ENCODE data around the gene STRBP. TPM values are rescaled to one million over a fixed set of nuclear protein-coding genes. Genes with fewer than 3 reads are reported as not detected.

The STRBP gene
- total RNA-seq, 1 experiment from 2014 or later = 40.5 TPM

GRCh38 chr9:123174887-123175518 is 93.4 kb downstream of the STRBP start:
- H3K9me3 ChIP-seq (replicated peaks) = no peaks in the 10 kb centered on the region
- no peak overlapping the region for H3K4me3 ChIP-seq
- no peak for DNase-seq

GRCh38 chr9:123174079-123174478 is 94.3 kb downstream of the STRBP start:
- H3K36me3 ChIP-seq = no peaks in the 10 kb centered on the region
- H3K4me3 ChIP-seq = no peak overlapping the region
- no peaks in the 10 kb centered on the region for H3K4me1 ChIP-seq
- H3K27ac ChIP-seq = no peak overlapping the region
- H3K9me3 ChIP-seq (replicated peaks) = no peaks in the 10 kb centered on the region
- no peaks in the 10 kb centered on the region for H3K27me3 ChIP-seq
- no peak for DNase-seq

More at GRCh38 chr9:123174887-123175518, 93.4 kb downstream of the STRBP start:
- no peaks in the 10 kb centered on the region for H3K36me3 ChIP-seq
- no peaks in the 10 kb centered on the region for H3K27me3 ChIP-seq
- H3K27ac ChIP-seq = no peak overlapping the region
- no peaks in the 10 kb centered on the region for H3K4me1 ChIP-seq

- DNase-seq = no peak
- H3K27me3 ChIP-seq = no peaks in the 10 kb centered on the region
- no peaks in the 10 kb centered on the region for H3K36me3 ChIP-seq
- H3K4me3 ChIP-seq = no peak overlapping the region
- no peak overlapping the region for H3K27ac ChIP-seq
- no peaks in the 10 kb centered on the region for H3K4me1 ChIP-seq
- H3K9me3 ChIP-seq (replicated peaks) = no peaks in the 10 kb centered on the region
Measured at GRCh38 chr9:123169926-123170325, 98.5 kb downstream of the STRBP start.

GRCh38 chr9:123168586-123168985 is 99.8 kb downstream of the STRBP start:
- Histone ChIP-seq H3K27ac (no peak overlapping the region), H3K4me3 (no peak overlapping the region), H3K4me1 (no peaks in the 10 kb centered on the region), H3K27me3 (no peaks in the 10 kb centered on the region), H3K36me3 (no peaks in the 10 kb centered on the region), H3K9me3 (replicated peaks) (no peaks in the 10 kb centered on the region)
- DNase-seq = no peak

- Histone ChIP-seq H3K4me3 (no peak overlapping the region), H3K36me3 (no peaks in the 10 kb centered on the region), H3K27me3 (no peaks in the 10 kb centered on the region), H3K4me1 (no peaks in the 10 kb centered on the region), H3K27ac (no peak overlapping the region), H3K9me3 (replicated peaks) (no peaks in the 10 kb centered on the region)
- no peak for DNase-seq
Measured at GRCh38 chr9:123167474-123167873, 100.9 kb downstream of the STRBP start.

- H3K9me3 ChIP-seq (replicated peaks) = no peaks in the 10 kb centered on the region
- H3K27me3 ChIP-seq = no peaks in the 10 kb centered on the region
- H3K36me3 ChIP-seq = no peaks in the 10 kb centered on the region
- H3K27ac ChIP-seq = no peak overlapping the region
- H3K4me3 ChIP-seq = no peak overlapping the region
- DNase-seq = no peak
- no peaks in the 10 kb centered on the region for H3K4me1 ChIP-seq
Measured at GRCh38 chr9:123165813-123166212, 102.6 kb downstream of the STRBP start.

GRCh38 chr9:123164285-123164684 is 104.1 kb downstream of the STRBP start:
- H3K27me3 ChIP-seq = no peaks in the 10 kb centered on the region
- DNase-seq = no peak
- H3K9me3 ChIP-seq (replicated peaks) = no peaks in the 10 kb centered on the region
- no peaks in the 10 kb centered on the region for H3K36me3 ChIP-seq
- no peaks in the 10 kb centered on the region for H3K4me1 ChIP-seq
- H3K4me3 ChIP-seq = no peak overlapping the region
- H3K27ac ChIP-seq = no peak overlapping the region

- Histone ChIP-seq H3K27ac (no peak overlapping the region), H3K4me1 (no peaks in the 10 kb centered on the region), H3K4me3 (no peak overlapping the region), H3K9me3 (replicated peaks) (no peaks in the 10 kb centered on the region), H3K36me3 (no peaks in the 10 kb centered on the region; the same call in 1 of the 2 replicates), H3K27me3 (no peaks in the 10 kb centered on the region)
- DNase-seq = no peak
Measured at GRCh38 chr9:123162791-123163345, 105.5 kb downstream of the STRBP start.

- no peaks in the 10 kb centered on the region; the same call in 1 of the 2 replicates for H3K36me3 ChIP-seq
- DNase-seq = no peak
- H3K4me3 ChIP-seq = no peak overlapping the region
- H3K27ac ChIP-seq = no peak overlapping the region
- H3K27me3 ChIP-seq = no peaks in the 10 kb centered on the region
- no peaks in the 10 kb centered on the region for H3K9me3 ChIP-seq (replicated peaks)
- H3K4me1 ChIP-seq = no peaks in the 10 kb centered on the region
Measured at GRCh38 chr9:123162360-123162759, 106.0 kb downstream of the STRBP start.

GRCh38 chr9:123157221-123157620 is 111.2 kb downstream of the STRBP start:
- H3K27me3 ChIP-seq = no peaks in the 10 kb centered on the region
- no peak for DNase-seq
- H3K4me1 ChIP-seq = no peaks in the 10 kb centered on the region
- H3K36me3 ChIP-seq = no peaks in the 10 kb centered on the region; the same call in 1 of the 2 replicates
- H3K9me3 ChIP-seq (replicated peaks) = no peaks in the 10 kb centered on the region
- no peak overlapping the region for H3K4me3 ChIP-seq
- H3K27ac ChIP-seq = no peak overlapping the region

GRCh38 chr9:123150708-123151503 is 117.5 kb downstream of the STRBP start:
- Histone ChIP-seq H3K27ac (no peak overlapping the region), H3K4me1 (no peaks in the 10 kb centered on the region), H3K27me3 (no peaks in the 10 kb centered on the region), H3K36me3 (peaks cover 4% of the 10 kb centered on the region; the same call in 1 of the 2 replicates), H3K4me3 (no peak overlapping the region), H3K9me3 (replicated peaks) (0 out of 2 replicates have a peak, but pooled peaks cover 5% of the 10 kb centered on the region)
- DNase-seq = no peak

- Histone ChIP-seq H3K36me3 (peaks cover 4% of the 10 kb centered on the region; the same call in 1 of the 2 replicates), H3K4me1 (no peaks in the 10 kb centered on the region), H3K4me3 (no peak overlapping the region), H3K9me3 (replicated peaks) (0 out of 2 replicates have a peak, but pooled peaks cover 5% of the 10 kb centered on the region), H3K27me3 (no peaks in the 10 kb centered on the region), H3K27ac (no peak overlapping the region)
- DNase-seq = no peak
Measured at GRCh38 chr9:123149067-123149466, 119.3 kb downstream of the STRBP start.

- Histone ChIP-seq H3K36me3 (no peaks in the 10 kb centered on the region), H3K4me3 (no peak overlapping the region)
Measured at GRCh38 chr9:123138163-123138562, 130.2 kb downstream of the STRBP start.

GRCh38 chr9:123135430-123135829 is 133.0 kb downstream of the STRBP start:
- H3K27me3 ChIP-seq = no peaks in the 10 kb centered on the region

More at GRCh38 chr9:123138163-123138562, 130.2 kb downstream of the STRBP start:
- no peak for DNase-seq
- no peaks in the 10 kb centered on the region for H3K9me3 ChIP-seq (replicated peaks)
- peaks cover 5% of the 10 kb centered on the region; the same call in 1 of the 2 replicates for H3K4me1 ChIP-seq
- H3K27me3 ChIP-seq = no peaks in the 10 kb centered on the region
- no peak overlapping the region for H3K27ac ChIP-seq

GRCh38 chr9:123132696-123133095 is 135.7 kb downstream of the STRBP start:
- Histone ChIP-seq H3K4me3 (no peak overlapping the region), H3K4me1 (peaks cover 7% of the 10 kb centered on the region; the same call in 1 of the 2 replicates), H3K36me3 (peaks cover 7% of the 10 kb centered on the region; the same call in 1 of the 2 replicates), H3K27ac (no peak overlapping the region), H3K9me3 (replicated peaks) (no peaks in the 10 kb centered on the region), H3K27me3 (no peaks in the 10 kb centered on the region)
- peak in 1 of 2 experiments; percentile 58 for DNase-seq

More at GRCh38 chr9:123135430-123135829, 133.0 kb downstream of the STRBP start:
- Histone ChIP-seq H3K27ac (no peak overlapping the region), H3K36me3 (peaks cover 7% of the 10 kb centered on the region; the same call in 1 of the 2 replicates), H3K9me3 (replicated peaks) (no peaks in the 10 kb centered on the region), H3K4me1 (peaks cover 7% of the 10 kb centered on the region; the same call in 1 of the 2 replicates), H3K4me3 (no peak overlapping the region)
- DNase-seq = no peak

Data from SJCRH30 (cell line).